ENCODE measurements around the gene PKD2L1. TPM values are rescaled to one million over a fixed set of nuclear protein-coding genes. Genes with fewer than 3 reads are reported as not detected.

Gene PKD2L1
- total and polyA plus RNA-seq, 2 donors (not counting 1 experiment from before 2014, with no cell fraction given), result 0.37 TPM; not detected in 1

- H3K9me3 ChIP-seq (ENCODE audit: control extremely low read depth in 1 of 3, control insufficient read depth in 2 of 3, insufficient read depth in 1 of 3, low read length in 2 of 3), result no peaks in the 10 kb centered on the region
- Mint-ChIP-seq H3K4me1 (peaks cover 22% of the 10 kb centered on the region), H3K27ac (no peak overlapping the region), H3K4me3 (peak overlapping the region; percentile 91), H3K9me3 (ENCODE audit: insufficient read depth) (no peaks in the 10 kb centered on the region), H3K27me3 (no peaks in the 10 kb centered on the region)
- peaks cover 0 to 8% (median 0%) of the 10 kb centered on the region in 4 experiments for H3K27me3 ChIP-seq (replicated peaks in 1 of 4; ENCODE audit: control extremely low read depth in 1 of 4, control insufficient read depth in 3 of 4, insufficient read depth in 4 of 4, low read length in 3 of 4)
- ChIA-PET CTCF (interaction anchor here (1.3 to 1.8 kb wide), 5 partner anchors 10 to 134 kb away, joined by 3 to 14 read pairs (median 5); no protein-coding TSS in a partner anchor), POLR2A (no interaction called here)
- ATAC-seq (ENCODE audit: low read depth) (no peak), DNase-seq (no peak)
- no peak for TF ChIP-seq CTCF (IDR thresholded peaks at IDR 0.05)
- TF ChIP-seq EZH2 (IDR thresholded peaks at IDR 0.05; ENCODE audit: borderline replicate concordance, insufficient read depth, low read depth, low read length, poor library complexity, severe bottlenecking), result no peak
- no peaks in the 10 kb centered on the region for H4K20me1 ChIP-seq (ENCODE audit: control insufficient read depth, insufficient read depth, low read length, poor library complexity, severe bottlenecking)
- H3K4me1 ChIP-seq (ENCODE audit: control insufficient read depth in 2 of 2, insufficient read depth in 2 of 2, low read length in 2 of 2), result peaks cover 14 to 23% of the 10 kb centered on the region in 2 donors
- no peak overlapping the region for H2AFZ ChIP-seq (ENCODE audit: insufficient read depth, low read depth, low read length, poor library complexity, severe bottlenecking)
- peaks cover 0 to 2% of the 10 kb centered on the region in 2 experiments for H3K36me3 ChIP-seq (replicated peaks in 1 of 2; ENCODE audit: control extremely low read depth in 1 of 2, control insufficient read depth in 1 of 2, extremely low read depth in 1 of 2, insufficient read depth in 2 of 2, low read length in 1 of 2)
- 97% methylated on average over 3 of the region's 3 CpGs for WGBS (ENCODE audit: insufficient coverage)
- H3K27ac ChIP-seq (ENCODE audit: low read length in 2 of 2), result no peak overlapping the region
- intact Hi-C loops (cut with micrococcal nuclease), result loop anchor here (5.0 kb wide), 2 partner anchors 161 to 189 kb away; partner anchors contain the start of genes ERLIN1 and HIF1AN
- H3K4me3 ChIP-seq (ENCODE audit: control extremely low read depth in 1 of 5, extremely low read depth in 1 of 5, insufficient read depth in 1 of 5, low read depth in 2 of 5, low read length in 4 of 5), result no peak overlapping the region
- H3K4me2 ChIP-seq (replicated peaks; ENCODE audit: low read depth, low read length, poor library complexity, severe bottlenecking), result peak overlapping the region; percentile 86
- no peak overlapping the region for H3K9ac ChIP-seq (ENCODE audit: low read length)
- no peaks in the 10 kb centered on the region for H3K79me2 ChIP-seq (ENCODE audit: control insufficient read depth, insufficient read depth, low read length)
These were observed 18.4 kb upstream of the PKD2L1 start for GRCh38 chr10:100348389-100348927.

GRCh38 chr10:100347568-100348195 is 17.7 kb upstream of the PKD2L1 start:
- H3K27me3 Mint-ChIP-seq, result no peaks in the 10 kb centered on the region
- intact Hi-C loops (cut with micrococcal nuclease), result loop anchor here (1.0 to 5.0 kb wide), 5 partner anchors 21 to 190 kb away; partner anchors contain the start of genes ERLIN1 and HIF1AN
- 8% methylated on average over 14 of the region's 32 CpGs for WGBS (ENCODE audit: insufficient coverage)
- peak overlapping the region; percentile 91 for H3K4me3 Mint-ChIP-seq
- ChIA-PET POLR2A (interaction anchor here (0.6 to 1.2 kb wide), 2 partner anchors 9 to 26 kb away, joined by 3 to 20 read pairs; no protein-coding TSS in a partner anchor), CTCF (interaction anchor here (0.9 to 12.4 kb wide), 9 partner anchors 10 to 188 kb away, joined by 3 to 218 read pairs (median 4); partner anchors contain the start of genes HIF1AN and PKD2L1)
- Histone ChIP-seq H3K27me3 (replicated peaks in 1 of 4; ENCODE audit: control extremely low read depth in 1 of 4, control insufficient read depth in 3 of 4, insufficient read depth in 4 of 4, low read length in 3 of 4) (peaks cover 0 to 8% (median 0%) of the 10 kb centered on the region in 4 experiments), H3K4me3 (ENCODE audit: control extremely low read depth in 1 of 5, extremely low read depth in 1 of 5, insufficient read depth in 1 of 5, low read depth in 2 of 5, low read length in 4 of 5) (peak overlapping the region; percentile 62 to 74 (median 72)), H3K79me2 (ENCODE audit: control insufficient read depth, insufficient read depth, low read length) (no peaks in the 10 kb centered on the region), H3K4me2 (replicated peaks; ENCODE audit: low read depth, low read length, poor library complexity, severe bottlenecking) (peak overlapping the region; percentile 86), H3K9me3 (ENCODE audit: control extremely low read depth in 1 of 3, control insufficient read depth in 2 of 3, insufficient read depth in 1 of 3, low read length in 2 of 3) (no peaks in the 10 kb centered on the region), H3K4me1 (ENCODE audit: control insufficient read depth in 2 of 2, insufficient read depth in 2 of 2, low read length in 2 of 2) (peaks cover 14 to 23% of the 10 kb centered on the region in 2 donors), H2AFZ (ENCODE audit: insufficient read depth, low read depth, low read length, poor library complexity, severe bottlenecking) (peak overlapping the region; percentile 87), H3K36me3 (replicated peaks in 1 of 2; ENCODE audit: control extremely low read depth in 1 of 2, control insufficient read depth in 1 of 2, extremely low read depth in 1 of 2, insufficient read depth in 2 of 2, low read length in 1 of 2) (peaks cover 0 to 2% of the 10 kb centered on the region in 2 experiments), H3K27ac (ENCODE audit: low read length in 2 of 2) (peak overlapping the region in 1 of 2 donors; percentile 85), H4K20me1 (ENCODE audit: control insufficient read depth, insufficient read depth, low read length, poor library complexity, severe bottlenecking) (no peaks in the 10 kb centered on the region), H3K9ac (ENCODE audit: low read length) (peak overlapping the region; percentile 75)
- no peaks in the 10 kb centered on the region for H3K9me3 Mint-ChIP-seq (ENCODE audit: insufficient read depth)
- peak overlapping the region; percentile 50 for H3K27ac Mint-ChIP-seq
- TF ChIP-seq CTCF (IDR thresholded peaks at IDR 0.05) (no peak), EZH2 (IDR thresholded peaks at IDR 0.05; ENCODE audit: borderline replicate concordance, insufficient read depth, low read depth, low read length, poor library complexity, severe bottlenecking) (no peak)
- DNase-seq (no peak), ATAC-seq (ENCODE audit: low read depth) (no peak)
- H3K4me1 Mint-ChIP-seq, result peaks cover 22% of the 10 kb centered on the region

All from B cell (primary cell).